Vagina (tissue), 2 donors: ENCODE data around the gene MYLK.

Experiments used
- CTCF ChIP-seq, 3 experiments: fragments of 450-650 bp in 2 of 3; fragments of 200-600 bp in 1 of 3; sonication (generic) in 1 of 3; IDR thresholded peaks; one replicate each; pipeline ENCODE4 v1.5.1; 2017 to 2019; ENCODE audit warnings: antibody characterized with exemption in 3 of 3, mild to moderate bottlenecking in 2 of 3, moderate library complexity in 2 of 3
- POLR2A ChIP-seq, 2 donors: fragments of 450-650 bp; IDR thresholded peaks; one replicate each; pipeline ENCODE4 v1.6.1; 2017; ENCODE audit warnings: antibody characterized with exemption in 2 of 2, mild to moderate bottlenecking in 2 of 2, moderate library complexity in 2 of 2
- POLR2AphosphoS5 ChIP-seq, 2 donors: sonication (generic); formaldehyde crosslinking; IDR thresholded peaks; one replicate each; pipeline ENCODE4 v1.9.0; 2017; ENCODE audit warnings: antibody characterized with exemption in 2 of 2, mild to moderate bottlenecking in 2 of 2, low read depth in 1 of 2; ENCODE audit not compliant: insufficient read depth in 1 of 2

DNA sequence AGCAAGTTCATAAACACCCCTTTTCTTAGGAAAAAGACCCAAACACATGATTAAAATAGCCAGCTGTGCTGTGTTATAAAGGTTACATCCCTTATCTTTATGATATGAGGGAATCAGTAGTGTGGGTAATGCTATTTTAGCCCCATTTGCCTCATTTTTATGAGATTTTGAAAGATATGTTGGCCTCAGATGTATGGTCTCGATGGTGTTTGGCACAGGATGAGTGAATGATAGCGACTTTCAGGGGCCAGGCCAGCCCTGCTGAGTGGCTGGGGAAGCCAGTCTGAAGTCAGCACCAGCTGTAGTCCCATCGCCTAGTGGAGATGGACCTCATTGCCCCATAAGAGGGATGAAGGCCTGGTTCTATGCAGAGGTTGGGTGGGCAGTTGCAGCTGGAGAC lies 194.3 kb downstream of the MYLK start:
- no peak for TF ChIP-seq CTCF (IDR thresholded peaks at IDR 0.05)
- no peak for TF ChIP-seq POLR2A (IDR thresholded peaks at IDR 0.05)
- no peak for TF ChIP-seq POLR2AphosphoS5 (IDR thresholded peaks at IDR 0.05; ENCODE audit: insufficient read depth in 1 of 2, low read depth in 1 of 2)
